Coronary artery (tissue), 2 donors: ENCODE results near the gene KREMEN2.
A peak's percentile ranks its signal among the peaks of the same experiment; 100 is the strongest.

ENCODE experiments used
- DNase-seq: peaks from one replicate; pipeline ENCODE4 v3.0.0-alpha.2; 2017; ENCODE audit warnings: low spot score
- H3K27ac ChIP-seq, 2 donors: fragments of 200-600 bp; sonication (generic); one replicate each; pipeline ENCODE4 v1.5.1; 2016 to 2019
- H3K4me3 ChIP-seq: fragments of 200-600 bp; sonication (generic); 2 replicates; pipeline ENCODE4 v1.5.1; 2016; ENCODE audit warnings: mild to moderate bottlenecking, moderate library complexity
- CTCF ChIP-seq: fragments of 200-600 bp; sonication (generic); IDR thresholded peaks from one replicate; pipeline ENCODE4 v1.5.1; 2019; ENCODE audit warnings: antibody characterized with exemption

The KREMEN2 gene

GRCh38 chr16:2970563-2970962 lies 6.5 kb downstream of the KREMEN2 start:
- H3K4me3 ChIP-seq: peak overlapping the region; percentile 74
- no peak for DNase-seq
- no peak for TF ChIP-seq CTCF
- no peak overlapping the region for H3K27ac ChIP-seq

- H3K4me3 ChIP-seq: no peak overlapping the region
- DNase-seq: no peak
- no peak for TF ChIP-seq CTCF
- H3K27ac ChIP-seq: no peak overlapping the region
Observed at GRCh38 chr16:2971134-2971984, 7.3 kb downstream of the KREMEN2 start.

GRCh38 chr16:2971985-2972784 lies 8.1 kb downstream of the KREMEN2 start:
- Histone ChIP-seq H3K27ac (no peak overlapping the region), H3K4me3 (no peak overlapping the region)
- no peak for DNase-seq
- TF ChIP-seq CTCF: no peak

- no peak for TF ChIP-seq CTCF
- no peak for DNase-seq
Observed at GRCh38 chr16:2973093-2973492, 9.0 kb downstream of the KREMEN2 start.

GRCh38 chr16:2973605-2974318 lies 9.7 kb downstream of the KREMEN2 start:
- no peak for DNase-seq
- Histone ChIP-seq H3K4me3 (no peak overlapping the region), H3K27ac (no peak overlapping the region)
- no peak for TF ChIP-seq CTCF

More at GRCh38 chr16:2973093-2973492, 9.0 kb downstream of the KREMEN2 start:
- Histone ChIP-seq H3K4me3 (no peak overlapping the region), H3K27ac (no peak overlapping the region)

- no peak for DNase-seq
- Histone ChIP-seq H3K27ac (no peak overlapping the region), H3K4me3 (no peak overlapping the region)
- no peak for TF ChIP-seq CTCF
Observed at GRCh38 chr16:2974319-2975056, 10.4 kb downstream of the KREMEN2 start.
